GM18520 (cell line): ENCODE results near the gene MICALL2.
"Not testable (repeated sequence)": the region's sequence is repeated elsewhere in the genome, so short reads cannot be mapped to it uniquely, and the experiment has no call there.

Experiments
- ATAC-seq: cut with Tn5 transposase; IDR thresholded peaks from one replicate; pipeline ENCODE4 v1.9.1; 2021; ENCODE audit not compliant: unreplicated experiment

MICALL2 gene

DNA sequence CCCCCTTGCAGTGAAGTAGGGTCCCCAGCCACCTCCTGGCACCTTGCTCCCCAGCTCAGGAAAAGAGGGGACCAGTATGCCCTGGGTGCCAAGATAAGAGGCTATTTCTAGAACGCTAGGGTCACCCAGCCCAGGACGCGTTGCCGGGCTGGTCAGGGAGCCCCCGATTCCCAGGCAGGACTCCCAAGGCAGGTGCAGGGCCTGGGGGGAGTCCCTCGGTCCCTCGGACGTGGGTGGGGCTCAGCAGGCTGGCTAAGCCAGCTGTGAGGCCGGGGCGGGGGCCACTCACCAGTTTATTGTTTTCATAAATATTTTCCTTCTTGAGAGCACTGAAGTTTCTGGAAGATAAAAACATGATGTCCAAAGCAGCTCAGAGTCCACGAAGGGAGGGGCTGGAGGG, 9.3 kb downstream of the MICALL2 start:
- no peak for ATAC-seq

DNA sequence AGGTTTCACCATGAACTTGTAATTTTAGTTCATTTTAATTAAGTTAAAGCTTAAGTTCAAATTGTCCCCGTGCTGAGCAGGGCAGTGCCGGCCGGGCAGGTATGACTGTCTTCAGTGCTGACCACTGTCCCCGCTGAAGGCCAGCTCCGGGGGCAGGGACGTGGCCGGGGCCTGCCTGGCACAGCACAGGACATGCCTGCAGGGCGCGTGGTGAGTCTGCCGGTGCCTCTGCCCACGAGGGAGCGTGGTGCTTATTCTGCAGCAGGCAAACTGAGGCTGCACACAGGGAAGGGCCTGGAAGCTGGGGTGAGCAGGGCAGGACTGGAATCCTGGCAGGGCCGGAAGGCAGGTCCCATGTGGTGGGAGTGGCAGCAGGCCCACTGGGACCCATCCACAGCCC, 9.8 kb downstream of the MICALL2 start:
- ATAC-seq: no peak

DNA sequence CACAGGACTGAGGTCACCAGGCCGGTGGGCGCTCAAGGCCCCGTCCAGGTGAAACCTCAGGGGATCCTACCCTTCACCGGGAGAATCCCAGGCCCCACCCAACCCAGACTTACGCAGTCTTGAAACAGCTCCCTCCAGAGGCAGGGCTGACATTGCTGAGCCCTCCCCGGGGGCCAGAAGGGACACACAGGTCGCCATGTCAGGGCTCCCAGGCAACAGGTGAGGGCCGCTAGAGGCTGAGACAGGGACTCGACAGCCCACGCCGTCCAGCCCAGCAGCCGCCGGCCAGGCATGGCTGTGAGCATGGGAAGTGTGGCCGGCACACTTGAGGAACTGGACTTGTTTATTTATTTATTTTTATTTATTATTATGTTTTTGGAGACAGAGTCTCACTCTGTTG, 10.3 kb downstream of the MICALL2 start:
- no peak for ATAC-seq

DNA sequence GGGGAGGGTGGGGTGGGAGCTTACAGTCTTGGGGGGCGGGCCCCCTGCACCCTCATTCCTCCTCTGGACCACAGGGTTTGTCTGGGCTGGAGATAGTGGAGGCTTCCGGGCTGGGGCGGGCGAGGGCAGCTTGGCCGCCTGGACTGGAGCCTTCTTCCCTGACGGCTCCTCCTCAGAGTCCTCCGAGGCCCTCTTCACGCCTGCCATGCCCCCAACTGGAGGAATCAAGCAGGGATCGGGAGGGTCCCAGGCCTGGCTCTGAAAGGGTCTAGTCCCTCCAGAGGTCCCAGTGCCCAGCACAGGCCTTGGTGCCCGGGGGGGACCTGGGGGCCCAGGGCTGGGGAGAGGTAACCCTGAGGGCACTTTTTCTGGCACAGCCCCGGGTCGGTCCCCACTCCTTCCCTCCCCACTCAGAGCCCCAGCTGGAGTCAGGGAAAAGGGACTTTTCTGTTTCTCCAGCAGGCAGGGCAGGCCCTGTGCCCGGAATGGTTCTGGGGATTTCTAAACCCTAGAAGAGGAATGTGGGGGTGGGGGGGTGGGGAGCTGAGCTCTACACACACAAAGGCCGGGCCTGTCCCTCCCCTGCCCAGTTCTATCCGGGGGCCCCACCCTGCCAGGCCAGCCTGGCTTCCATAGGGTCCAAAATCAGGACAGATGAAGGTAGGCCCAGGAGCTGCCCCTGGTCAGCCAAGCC, 11.6 kb downstream of the MICALL2 start:
- no peak for ATAC-seq

DNA sequence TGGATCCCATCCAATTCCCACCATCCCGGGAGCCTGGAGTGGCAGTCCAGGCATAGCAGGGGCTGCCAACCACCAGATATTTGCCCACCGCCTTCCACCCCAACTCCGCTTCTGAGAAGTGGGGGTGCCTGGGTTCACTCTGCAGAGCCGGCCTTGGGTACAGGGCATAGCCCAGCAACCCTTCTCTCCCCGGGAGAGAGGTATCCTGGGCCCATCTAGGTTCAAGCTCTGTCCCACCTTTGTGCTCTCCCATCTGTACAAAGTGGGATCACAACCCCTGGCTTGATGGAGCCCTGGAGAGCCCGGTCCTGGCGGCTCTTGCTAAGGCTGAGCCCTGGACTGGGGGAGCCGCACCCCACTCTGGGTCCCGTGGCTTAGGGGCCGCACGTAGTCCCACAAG, 12.2 kb downstream of the MICALL2 start:
- ATAC-seq: no peak

DNA sequence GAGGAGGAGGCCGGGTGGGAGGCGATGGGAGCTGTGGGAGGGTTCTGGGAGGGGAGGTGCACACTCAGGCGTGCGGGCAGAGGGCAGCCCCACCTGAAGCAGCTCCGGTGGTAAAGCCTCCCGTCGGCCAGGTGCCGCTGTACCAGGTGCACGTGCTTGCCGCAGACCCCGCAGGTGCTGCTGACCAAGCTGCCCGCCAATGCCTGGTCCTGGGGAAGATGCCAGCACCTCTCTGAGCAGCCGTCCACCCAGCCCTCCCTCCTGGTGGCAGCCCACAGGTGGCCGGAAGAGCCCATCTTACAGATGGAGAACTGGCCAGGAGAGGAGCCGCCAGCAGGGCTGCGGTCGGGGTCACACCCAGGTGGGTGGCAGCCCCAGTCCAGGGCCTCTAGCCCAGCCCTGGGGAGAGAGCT, 12.6 kb downstream of the MICALL2 start:
- ATAC-seq: no peak

DNA sequence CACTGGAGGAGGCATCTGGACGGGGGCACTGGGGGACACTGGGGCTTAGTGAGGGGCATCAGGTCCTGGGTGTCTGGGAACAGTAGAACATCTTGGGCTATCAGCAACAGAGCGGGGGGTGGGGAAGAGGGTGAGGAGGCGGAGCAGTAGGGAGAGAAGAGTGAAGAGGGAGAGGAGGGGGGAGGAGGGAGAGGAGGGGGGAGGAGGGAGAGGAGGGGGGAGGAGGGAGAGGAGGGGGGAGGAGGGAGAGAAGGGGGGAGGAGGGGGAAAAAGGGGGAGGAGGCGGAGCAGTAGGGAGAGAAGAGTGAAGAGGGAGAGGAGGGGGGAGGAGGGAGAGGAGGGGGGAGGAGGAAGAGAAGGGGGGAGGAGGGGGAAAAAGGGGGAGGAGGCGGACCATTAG, 13.2 kb downstream of the MICALL2 start:
- not testable (repeated sequence) for ATAC-seq

DNA sequence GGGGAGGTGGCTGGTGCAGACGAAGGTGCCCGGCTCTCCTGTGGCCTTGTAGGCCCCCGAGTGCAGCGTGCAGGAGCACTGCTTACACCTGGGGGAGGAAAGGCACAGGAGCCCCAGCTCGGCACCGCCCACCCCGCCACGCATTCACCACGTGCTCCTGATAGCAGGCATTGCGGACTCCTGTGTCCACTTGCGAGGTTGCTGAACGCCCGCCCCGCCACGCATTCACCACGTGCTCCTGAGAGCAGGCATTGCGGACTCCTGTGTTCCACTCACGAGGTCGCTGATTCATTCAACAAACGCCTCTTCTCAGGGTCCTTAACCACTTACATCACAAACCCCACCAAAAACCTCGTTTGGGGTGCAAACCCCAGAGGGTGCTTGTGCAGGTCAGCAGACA, 13.9 kb downstream of the MICALL2 start:
- ATAC-seq: no peak

DNA sequence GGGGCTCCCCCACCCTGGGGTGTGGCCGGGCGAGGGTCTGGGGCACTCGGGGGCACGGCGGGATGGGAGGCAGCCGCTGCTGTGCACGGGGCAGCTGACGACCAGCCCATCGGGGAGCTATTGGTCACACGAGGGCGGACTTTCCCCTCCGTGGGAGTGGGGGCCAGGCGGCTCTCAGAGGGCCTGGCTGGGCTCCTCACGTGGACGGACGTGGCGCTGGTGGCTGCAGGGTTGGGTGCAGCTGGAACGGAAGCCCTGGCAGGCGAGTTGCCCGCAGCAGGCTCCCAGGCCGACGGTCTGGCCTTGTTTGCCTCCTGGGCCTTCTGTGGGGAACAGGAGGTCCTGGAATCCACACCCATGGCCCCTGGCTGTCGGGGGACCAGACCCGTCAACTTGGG, 14.3 kb downstream of the MICALL2 start:
- no peak for ATAC-seq

DNA sequence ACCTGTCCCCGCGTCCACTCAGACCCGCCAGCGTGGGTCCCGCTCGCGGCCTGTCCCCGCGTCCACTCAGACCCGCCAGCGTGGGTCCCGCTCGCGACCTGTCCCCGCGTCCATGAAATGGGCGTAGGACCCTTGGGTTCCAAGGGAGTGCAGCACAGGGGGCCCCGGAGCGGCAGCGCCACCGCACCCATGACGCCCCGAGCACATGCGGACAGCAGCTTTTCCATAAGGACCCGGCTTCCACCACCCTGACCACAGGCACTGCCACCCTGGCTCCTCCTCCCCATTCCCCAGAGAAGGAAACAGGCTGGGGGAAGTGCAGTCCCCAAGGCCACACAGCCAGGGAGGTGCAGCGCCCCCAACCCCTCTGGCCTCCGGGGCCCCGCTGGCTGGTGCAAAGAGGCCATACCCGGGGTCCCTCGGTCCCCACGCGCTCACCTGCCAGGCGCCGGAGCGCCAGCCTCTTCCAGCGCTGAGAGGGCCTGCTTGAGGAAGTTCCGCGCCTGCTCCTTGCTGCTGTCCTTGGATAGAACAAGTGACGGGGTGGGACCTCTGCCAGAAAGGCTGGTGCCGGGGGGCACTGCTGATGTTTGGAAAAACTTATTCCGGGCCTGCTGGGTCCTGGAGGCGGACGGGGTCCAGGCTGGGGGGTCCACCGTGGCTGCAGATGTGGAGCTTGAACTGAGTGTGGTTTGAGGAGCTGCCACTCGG, 14.9 kb downstream of the MICALL2 start:
- no peak for ATAC-seq

DNA sequence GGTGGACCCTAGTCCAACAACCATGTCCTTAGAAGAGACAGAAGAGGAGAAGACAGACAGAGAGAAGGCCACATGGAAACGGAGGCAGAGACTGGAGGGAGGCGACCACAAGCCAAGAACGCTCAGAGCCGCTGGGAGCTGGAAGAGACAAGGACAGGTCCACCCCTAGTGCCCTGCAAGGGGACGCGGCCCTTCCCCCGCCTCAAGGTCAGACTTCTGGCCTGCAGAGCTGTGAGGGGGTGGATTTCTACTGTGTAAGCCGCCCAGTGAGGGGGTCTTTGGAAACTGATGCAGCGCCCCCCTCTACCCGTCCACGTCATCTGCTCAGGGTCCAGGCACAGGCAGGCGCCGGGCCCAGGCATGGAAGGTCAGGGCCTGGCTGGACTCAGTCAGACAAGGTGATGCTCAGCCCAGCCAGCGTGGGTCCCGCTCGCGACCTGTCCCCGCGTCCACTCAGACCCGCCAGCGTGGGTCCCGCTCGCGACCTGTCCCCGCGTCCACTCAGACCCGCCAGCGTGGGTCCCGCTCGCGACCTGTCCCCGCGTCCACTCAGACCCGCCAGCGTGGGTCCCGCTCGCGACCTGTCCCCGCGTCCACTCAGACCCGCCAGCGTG, 15.6 kb downstream of the MICALL2 start:
- ATAC-seq: not testable (repeated sequence)

DNA sequence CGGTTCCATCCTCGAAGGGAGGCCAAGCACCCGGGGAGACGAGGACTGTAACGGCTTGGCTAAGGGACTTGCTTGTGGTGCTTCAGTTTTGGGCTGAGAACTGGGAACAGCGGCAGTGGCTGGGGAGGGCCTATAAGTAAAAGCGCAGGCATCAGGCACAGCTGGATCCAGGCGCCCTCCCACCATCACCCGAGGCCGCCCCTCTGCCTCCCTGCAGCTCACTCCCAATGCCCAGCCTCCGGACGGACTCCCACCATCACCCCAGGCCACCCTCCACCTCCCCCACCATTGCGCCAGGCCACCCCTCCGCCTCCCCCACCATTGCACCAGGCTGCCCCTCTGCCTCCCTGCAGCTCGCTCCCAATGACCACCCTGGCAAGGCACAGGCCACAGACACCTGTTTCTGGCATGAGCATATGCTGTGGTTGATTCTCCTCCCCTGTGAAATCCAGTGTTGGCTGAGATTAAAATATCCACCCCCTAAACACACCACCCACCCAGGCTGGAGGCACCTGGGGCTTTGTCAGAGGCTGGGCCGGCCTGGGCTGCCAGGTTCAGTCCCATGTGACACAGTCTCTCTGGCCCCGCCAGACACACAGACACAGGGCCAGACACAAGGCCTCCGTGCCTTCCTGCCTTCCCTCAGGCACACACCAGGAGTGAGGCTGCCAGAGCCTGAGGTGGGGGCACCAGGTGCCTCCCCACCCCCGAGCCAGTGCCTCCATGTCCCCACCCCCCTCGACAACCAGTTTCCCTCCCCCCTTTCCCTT, 16.7 kb downstream of the MICALL2 start:
- ATAC-seq: no peak

DNA sequence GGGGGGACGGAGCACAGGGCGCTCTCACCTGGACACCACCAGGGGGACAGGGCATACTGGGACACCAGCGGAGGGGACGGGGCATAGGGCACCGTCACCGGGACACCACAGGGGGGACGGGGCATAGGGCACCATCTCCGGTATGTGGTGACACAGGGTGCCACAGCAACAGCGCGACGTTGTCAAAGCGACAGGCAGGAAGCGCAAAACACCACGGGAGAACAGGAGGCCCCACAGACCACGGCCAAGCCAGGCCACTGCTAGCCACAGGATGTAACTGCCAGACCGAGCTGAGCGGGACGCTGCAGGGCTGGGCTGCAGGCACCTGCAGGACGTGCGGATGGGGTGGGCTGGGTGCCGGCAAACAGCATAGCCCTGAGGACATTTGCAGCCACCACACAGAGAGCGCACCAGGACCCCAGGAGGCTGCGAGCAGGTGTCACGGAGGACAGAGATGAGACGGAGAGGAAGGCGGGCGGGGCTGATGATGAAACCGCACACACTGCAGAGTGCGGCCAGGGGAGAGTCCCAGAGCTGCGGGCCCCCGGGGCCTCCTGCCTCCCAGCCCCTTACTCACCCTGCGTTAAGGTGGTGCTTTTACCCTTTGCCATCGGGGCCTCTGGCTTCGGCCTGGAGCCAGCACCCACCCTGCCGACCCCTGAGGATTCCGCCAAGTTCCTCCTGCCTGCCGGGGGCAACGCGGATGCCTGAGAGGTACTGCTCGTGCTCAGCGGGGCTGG, 17.5 kb downstream of the MICALL2 start:
- ATAC-seq: no peak

DNA sequence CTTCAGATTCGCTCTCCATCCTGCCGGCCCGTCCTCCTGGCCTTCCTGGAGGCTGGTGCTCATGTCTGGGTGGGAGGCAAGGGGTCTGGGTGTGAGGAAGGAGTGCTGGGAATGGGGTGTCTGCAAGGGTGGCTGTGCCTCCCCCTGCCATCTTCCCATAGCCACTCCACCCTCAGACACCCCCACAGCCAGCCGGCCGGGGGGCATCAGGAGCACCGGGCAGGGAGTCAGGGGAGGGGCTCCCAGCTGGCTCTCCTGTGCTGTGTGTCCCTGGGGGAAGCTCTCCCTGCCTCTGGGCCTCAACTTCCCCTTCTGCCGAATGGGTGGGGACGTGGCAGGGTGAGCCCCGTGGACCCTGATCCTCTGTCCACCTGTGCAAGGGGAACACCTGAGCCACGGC, 18.6 kb downstream of the MICALL2 start:
- no peak for ATAC-seq

DNA sequence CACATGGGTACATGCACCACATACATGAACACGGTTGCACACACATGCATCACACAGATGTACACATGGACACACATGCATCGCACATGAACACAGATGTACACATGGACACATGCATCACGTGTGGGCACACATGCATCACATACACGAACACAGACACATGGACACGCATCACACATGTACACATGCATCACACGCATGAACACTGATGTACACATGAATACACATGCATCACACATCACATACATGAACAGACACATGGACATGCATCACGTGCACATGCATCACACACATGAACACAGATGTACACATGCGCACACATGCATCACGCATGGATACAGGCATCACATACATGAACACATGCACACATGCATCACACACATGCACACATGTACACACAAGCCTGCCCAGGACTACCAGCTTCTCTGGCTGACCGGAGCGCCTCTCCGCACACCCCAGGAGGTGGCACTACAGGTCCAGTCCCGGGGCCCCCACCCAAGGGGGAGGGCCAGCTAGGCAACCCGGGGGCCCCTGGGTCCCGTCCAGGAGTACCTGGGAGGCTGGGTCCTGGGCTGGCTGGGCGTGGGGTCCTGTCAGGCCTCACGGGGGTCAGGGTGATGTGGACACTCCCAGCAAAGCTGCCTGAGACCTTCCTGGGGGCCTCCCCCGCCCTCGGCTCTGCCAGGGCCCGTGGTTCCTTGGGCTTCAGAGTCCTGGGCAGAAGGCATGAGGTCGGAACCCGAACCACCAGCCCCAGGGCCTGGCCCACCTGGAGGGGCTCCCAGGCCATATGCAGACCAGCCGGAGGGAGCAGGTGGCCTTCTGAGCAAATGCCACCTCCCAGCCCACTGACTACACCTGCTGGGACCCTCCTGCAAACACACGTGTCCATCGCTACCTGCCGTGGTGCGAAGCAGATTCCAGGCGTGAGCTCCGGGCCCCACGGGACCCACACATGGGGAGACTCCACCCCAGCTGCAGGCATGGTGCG, 19.6 kb downstream of the MICALL2 start:
- ATAC-seq: no peak

DNA sequence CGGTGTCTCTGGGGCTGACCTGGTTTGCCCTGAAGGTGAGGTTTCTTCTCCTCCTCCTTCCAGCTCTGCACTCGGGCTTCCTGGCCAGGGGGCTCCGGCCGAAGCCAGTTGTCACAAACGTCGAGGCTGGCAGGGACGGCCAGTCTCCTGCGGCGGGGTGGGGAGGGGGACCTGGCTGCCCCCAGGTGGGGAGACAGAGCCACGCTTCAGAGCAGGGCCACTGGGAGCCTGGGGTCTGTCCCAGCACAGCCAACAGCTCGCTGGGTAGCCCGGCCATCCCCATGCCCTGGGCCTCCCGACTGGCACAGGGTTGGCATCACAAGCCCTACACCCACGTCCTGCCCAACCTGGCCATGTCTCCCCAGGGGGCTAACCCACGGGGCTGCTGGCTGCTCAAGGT, 20.4 kb downstream of the MICALL2 start:
- ATAC-seq: no peak

DNA sequence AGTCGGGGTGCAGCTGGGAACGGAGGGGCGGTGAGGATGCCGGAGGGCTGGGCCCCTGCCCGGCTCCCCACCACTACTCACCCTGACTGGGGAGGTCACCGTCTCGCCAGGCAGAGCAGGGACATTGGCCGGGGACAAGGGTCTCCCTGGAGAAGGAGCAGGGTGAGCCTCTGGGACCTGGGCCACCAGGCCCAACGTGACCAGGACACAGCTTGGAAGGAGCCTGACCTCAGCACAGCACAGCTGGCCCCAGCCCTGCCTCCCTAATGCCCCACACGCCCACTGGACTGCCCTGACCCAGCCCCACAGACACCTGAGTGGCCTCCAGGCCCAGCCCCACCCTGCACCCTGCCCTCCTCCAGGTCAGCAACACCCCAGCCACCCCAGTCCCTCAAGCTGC, 21.1 kb downstream of the MICALL2 start:
- ATAC-seq: no peak

DNA sequence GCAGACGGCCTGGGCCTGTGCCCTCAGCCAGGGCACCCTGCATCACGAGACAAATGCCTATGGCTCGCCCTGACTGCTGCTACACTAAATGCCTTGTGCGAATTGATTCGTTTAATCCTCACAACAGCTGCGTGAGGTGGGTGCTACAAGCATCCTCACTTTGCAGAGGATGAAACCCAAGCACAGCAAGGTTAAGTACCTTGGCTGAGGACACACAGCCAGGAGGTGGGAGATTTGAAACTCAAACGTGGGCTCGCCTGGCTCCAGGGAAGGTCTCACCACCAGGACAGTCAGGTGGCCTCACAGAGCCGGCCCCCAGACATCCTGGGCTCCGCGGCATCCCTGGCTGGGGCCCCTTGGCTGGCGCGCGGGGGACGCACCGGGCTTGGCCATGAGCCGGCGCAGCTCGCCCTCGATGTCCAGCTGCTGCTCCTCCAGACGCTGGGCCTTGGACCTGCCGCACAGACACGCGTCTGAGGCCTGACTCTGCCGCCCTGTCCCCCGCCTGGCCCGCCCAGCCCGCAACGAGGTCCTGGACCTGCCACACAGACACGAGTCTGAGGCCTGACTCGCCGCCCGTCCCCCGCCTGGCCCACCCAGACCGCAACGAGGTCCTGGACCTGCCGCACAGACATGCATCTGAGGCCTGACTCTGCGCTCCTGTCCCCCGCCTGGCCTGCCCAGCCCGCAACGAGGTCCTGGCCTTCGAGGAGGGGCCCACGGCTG, 22.0 kb downstream of the MICALL2 start:
- ATAC-seq: no peak

DNA sequence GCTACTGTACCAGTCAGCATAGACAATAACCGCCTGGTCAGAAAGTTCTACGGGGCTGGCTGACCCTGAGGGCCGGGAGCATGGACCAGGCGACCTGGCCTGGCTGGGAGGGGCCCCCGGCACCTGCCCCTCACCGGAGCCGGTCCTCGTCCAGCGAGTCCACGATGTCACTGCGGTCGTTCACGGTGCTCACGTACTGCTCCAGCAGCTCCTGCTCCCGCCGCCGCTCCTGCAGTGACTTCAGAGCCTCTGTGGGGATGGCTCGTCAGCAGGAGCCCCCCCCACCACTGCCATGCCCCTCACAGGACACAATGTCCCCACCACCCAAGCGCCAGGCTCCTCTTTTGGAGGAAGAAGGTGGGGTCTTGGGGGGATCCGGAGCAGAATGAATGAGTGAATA, 22.7 kb downstream of the MICALL2 start:
- ATAC-seq: no peak
